Ecto neural progenitor cell (in vitro differentiated cells): ENCODE measurements around the gene LRCH1.
"Not testable (repeated sequence)": the region's sequence is repeated elsewhere in the genome, so short reads cannot be mapped to it uniquely, and the experiment has no call there.

Experiments used
- DNase-seq: peaks from one replicate; pipeline ENCODE4 v3.0.0-alpha.2; 2018; ENCODE audit warnings: low spot score

The LRCH1 gene, protein sequence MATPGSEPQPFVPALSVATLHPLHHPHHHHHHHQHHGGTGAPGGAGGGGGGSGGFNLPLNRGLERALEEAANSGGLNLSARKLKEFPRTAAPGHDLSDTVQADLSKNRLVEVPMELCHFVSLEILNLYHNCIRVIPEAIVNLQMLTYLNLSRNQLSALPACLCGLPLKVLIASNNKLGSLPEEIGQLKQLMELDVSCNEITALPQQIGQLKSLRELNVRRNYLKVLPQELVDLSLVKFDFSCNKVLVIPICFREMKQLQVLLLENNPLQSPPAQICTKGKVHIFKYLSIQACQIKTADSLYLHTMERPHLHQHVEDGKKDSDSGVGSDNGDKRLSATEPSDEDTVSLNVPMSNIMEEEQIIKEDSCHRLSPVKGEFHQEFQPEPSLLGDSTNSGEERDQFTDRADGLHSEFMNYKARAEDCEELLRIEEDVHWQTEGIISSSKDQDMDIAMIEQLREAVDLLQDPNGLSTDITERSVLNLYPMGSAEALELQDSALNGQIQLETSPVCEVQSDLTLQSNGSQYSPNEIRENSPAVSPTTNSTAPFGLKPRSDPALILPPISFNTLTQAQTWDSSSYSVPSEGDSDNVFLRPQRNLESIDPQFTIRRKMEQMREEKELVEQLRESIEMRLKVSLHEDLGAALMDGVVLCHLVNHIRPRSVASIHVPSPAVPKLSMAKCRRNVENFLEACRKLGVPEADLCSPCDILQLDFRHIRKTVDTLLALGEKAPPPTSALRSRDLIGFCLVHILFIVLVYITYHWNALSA

DNA sequence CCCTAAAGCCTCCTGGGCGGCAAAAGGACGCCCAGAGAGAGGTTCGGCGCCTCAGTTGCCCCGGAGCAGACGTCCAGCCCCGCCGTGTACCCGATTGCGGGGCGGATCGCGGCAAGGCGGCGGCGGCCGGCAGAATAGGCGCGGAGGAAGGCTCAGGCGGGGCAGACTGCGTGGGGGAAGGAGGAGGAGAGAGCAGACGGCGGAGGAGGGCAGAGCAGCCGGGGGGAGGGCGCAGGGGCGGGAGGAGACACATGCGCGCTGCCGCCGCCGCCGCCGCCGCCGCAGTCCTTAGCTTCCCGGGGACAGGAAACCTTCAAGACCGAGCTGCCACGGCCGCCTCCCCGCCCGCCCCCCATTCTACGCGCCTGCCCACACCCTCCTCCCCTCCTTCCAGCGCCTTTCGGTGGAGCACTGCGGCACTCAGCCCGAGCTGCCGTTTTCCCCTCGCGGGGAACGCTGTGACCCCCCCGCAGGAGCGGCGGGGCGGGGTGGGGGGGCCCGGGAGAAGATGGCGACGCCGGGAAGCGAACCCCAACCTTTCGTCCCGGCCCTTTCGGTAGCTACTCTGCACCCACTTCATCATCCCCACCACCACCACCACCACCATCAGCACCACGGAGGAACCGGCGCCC is at the start of gene LRCH1:
Gene LRCH1 (plus strand): TSS at position 282 of the 632 bp plus-strand sequence. CDS start 227 bp downstream, at position 509.
- DNase-seq = peak; percentile 90

DNA sequence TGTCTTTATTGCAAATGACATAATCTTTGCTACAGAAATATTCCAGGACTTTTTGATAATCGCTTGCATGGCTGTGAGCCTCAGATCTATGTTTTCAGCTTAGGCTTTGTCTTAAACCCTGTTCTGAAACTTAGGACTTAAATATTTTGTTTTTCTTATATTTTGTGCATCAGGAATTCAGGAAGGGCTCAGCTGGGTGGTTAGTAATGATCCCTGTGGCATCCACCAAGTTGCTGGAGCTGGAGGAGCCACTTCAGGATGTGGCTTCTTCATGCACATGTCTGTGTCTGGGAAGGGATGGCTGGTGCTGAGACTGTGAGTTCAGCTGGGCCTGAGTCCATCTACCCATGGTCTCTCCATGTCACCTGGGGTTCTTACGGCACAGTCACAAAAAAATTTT is 48.9 kb upstream of the LRCH1 start:
- no peak for DNase-seq

DNA sequence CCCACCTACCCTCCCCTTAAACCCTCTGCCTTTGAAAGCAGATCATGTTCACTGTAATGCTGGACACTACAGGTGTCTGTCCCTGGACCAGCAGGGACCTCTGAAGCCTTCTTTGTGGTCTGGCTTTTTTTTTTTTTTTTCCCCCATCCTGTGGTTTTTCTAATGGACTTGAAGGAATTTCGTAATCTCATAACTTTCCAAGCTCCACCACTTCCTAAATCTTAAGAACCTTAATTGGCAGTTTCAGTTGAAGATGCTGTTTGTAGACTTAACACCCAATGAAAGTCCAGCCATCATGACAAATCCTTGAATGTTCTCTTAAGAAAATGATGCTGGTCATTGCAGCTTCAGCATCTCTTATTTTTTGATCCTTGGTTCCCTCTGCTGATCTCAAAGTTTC is 45.0 kb upstream of the LRCH1 start:
- DNase-seq = no peak

DNA sequence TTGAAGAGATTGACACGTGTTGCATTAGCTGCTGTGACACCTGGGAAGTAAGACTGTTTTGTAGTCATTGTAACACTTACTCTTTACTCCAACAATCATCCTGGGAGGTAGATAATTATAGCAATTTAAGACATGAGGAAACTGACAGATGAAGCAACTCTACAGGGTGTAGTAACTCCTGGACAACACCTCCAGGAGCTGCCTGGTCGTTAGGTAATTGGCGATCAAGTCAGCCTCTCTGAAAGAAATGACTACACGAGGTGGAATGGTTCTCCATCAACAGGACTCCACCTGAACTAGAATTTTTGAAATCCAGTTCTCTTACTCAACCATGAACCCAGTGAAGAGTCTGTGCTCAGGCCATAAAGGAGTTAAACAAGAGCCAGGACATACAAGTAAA is 43.0 kb upstream of the LRCH1 start:
- no peak for DNase-seq

DNA sequence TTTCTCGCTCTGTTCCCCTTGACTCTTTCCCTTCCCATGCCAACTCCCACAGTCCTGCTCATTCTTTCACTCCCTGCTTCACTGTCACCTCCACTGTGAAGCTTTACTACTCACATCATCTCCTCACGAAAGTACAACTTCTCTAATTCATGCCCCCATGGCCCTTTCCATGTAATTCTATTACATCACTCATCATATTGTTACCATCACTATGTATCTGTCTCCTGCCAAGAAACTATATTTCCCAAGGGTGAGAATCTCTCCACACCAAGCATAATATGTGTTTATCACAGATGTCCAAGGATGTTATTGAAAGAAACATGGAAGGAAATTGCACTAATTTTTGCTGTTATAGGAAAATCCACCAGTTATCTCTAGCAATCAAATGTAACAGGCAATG is 37.2 kb upstream of the LRCH1 start:
- no peak for DNase-seq

DNA sequence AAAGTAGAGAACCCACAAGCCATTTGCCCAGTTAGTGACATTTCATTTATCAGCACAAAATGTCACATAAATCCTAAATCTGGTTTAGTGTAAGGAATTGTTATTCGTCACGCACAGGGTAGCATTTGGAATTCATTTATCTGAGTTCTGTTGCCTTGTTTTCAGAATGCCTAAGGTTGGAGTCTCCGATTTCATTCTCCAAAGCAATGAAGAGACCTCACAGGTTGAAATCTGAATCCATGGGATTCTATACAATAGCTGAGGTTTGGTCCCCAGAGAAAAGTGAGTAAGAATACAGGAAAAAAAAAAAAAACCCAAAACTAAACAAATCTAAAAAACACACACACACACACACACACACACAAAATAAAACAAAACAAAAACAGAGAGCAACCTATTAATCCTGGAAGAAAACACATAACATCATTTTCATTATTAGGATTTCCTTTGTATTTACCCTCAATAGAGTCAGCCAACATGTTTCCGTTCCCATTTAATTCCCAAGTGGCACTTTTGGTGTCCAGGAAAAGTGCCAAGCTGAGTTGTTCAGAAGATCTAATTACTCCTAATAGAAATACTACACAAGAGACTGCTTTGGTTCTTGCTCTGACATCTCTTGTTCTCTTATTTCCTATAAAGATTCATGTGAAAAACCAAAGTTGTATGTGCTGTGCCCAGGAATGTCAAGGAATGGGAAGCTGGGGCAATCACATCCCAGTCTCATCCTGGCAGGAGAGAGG is 36.2 kb upstream of the LRCH1 start:
- DNase-seq = no peak

DNA sequence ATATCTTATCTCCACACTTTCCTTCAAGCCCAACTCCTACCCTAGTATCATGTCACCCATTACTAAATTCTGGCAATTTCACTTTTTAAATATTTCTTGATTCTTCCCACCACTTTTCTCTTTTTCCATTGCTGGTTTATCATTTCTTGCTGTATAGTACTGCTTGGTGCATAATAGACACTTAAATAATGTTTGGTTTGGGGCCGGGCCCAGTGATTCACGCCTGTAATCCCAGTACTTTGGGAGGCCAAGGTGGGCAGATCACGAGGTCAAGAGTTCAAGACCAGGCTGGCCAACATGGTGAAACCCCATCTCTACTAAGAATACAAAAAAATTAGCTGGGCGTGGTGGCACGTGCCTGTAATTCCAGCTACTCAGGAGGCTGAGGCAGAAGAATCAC is 35.2 kb upstream of the LRCH1 start:
- not testable (repeated sequence) for DNase-seq

DNA sequence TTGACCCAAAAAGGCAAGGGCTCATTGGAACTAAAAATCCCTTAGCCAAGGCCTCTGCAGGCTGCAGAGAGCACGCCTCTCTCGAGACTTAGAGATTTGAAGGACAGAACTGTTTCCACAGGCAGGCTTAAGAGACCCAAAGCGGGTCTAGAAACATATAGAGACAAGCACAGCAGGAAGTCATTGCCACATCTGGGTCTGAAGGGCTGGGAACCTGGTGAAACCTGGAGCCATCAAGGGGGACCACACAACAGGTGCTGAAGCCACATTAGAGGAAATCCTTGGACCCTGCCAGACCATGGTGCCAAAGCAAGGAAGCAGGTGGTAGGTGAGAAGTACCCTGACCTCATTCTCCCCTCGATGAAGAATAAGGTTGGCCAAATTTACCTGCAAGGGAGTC is 33.8 kb upstream of the LRCH1 start:
- DNase-seq = no peak

DNA sequence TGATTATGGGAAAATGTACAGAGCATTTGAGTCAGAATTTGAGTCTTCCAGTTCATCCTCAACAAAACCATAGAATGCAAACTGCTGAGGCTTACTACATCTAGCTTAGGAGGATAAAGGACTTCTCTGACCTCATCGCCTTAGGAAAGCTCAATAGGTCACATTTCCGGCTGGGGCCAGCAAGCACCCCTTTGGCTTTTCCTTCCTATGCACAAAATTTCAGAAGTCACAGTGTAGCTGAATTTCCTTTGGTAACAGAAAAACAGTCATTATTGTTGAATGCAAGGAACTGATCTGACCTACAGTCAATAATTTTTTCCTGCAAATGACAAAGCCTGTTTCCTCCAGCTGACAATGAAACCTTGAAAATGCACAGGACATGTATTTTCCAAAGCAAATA is 32.8 kb upstream of the LRCH1 start:
- no peak for DNase-seq

DNA sequence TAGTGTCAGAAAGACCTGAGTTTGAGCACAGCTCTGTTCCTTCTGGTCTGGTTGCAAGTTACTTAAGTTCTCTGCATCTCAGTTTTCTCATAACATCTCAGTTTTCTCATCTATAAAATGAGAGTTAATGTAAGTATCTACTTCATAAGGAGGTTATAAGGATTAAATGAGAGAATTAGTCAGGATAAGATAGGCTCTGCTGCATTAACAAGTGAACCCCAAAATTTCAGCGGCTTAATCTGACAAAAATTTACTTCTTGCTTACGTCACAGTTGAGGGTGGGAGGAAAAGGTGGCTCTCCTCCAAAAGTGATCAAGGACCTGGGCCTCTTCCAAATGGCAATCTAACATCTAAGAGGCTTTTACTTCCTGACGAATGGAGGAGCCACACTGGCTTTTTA is 31.5 kb upstream of the LRCH1 start:
- DNase-seq = no peak

DNA sequence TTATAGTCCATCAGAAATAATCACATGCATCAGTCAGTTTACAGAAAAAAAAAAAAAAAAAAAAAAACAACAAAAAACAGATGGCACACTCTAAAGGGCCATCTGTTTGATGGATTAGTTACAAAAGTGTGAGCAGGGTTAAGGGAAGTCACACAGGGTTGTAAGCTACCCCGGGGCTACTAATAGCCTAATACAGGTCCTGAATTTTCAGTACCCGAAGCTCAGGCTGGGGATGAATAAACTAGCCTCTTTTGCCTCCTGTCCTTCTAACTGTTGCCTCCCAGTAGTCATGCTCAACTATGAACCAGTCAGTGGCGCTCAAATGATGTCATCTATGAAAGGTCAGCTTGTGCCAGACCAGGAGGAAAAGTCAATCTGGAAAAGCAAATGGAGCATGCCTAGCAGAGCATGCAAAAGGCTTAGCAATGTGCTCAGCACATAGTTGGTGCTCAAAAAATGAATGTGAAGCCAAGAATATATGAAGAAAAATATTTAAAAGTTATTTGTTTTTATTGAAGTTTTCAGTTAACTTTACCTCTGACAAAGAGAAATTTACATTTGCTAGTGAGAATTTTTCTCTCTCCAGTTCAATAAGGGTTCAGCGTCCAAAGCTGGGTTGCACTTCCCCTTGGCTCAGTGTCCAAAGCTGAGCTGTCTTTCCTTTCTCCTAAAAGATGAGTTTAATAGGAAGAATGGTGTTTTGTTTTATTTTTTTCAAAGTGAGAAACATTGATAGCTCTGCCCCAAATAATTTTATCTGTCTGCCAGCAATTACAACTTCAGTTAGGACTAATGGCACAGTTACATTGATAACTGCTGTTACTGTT is 30.8 kb upstream of the LRCH1 start:
- no peak for DNase-seq

DNA sequence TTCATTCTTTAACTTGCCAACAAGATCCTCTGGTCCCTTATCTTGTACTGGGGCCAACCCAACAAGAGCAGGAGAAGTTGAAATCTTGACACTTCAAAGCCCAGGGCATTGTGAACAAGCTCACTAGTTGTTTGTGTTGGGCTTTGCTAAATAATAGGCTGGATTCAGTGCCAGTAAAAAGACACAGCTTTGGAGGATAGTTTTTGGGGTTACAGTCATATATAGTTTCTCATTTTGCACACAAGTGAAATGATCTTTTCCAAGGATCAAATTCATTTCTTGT is 30.3 kb upstream of the LRCH1 start:
- no peak for DNase-seq

DNA sequence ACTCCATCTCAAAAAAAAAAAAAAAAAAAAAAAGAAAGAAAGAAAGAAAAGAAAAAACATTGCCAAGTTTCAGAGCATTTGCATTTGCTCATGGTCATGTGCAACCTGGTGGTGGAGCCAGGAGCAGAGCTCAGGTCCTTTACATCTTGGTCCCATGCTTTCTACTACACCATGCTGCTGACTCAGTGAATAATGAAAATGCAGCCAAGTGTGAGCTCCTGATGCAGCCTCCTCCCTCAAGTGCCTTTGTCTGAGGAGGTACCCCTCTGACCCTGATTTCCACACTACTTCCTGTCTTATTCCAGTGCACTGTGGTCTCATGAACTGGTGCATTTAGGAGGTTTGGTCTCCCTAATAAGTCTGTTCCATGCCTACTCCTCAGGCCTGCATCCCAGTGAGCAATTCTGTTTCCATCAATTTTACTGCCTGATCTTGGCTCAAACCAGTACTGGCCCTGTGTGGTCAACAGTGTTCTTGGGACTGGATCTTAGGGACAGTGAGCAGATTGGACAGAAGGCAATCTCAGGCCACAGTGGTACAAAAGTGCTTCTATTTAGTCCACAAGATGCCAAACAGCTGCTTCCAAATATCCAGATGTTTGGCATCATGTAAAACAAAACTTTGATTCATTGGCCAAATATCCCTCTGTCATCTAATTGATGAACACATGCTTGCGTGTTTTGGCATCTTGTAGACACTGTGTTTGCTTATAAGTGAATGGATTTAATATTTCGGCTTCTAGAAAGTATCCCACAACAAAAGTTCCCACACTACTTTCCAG is 28.8 kb upstream of the LRCH1 start:
- no peak for DNase-seq

DNA sequence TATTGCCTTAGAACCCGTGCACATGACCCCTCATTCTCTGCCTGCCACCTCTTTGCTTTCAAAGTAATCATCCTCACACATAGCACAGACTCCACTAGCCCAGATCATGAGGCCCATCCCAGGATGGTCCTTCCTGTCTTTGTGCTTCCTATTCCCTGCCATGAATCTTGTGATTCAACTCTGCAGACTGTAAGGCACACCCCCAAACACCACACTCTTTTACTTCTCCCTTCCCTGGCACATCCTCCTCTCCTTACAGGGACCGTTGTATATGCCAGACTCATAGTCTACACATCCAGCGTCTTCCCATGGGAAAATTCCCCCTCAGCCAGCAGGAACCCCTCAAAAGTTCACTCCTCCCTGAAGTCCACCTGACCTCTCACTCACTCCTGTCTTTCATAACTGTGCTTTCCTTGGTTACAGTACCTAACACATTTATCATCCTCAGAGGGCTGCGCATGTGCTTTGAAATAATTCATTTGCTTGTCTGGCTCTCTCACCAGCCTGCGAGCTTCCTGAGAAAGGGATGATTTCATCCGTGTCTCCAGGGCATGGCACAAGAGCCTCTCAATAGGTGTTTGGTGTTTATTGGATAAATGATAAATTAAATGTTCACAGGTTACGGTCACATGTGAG is 26.8 kb upstream of the LRCH1 start:
- no peak for DNase-seq

DNA sequence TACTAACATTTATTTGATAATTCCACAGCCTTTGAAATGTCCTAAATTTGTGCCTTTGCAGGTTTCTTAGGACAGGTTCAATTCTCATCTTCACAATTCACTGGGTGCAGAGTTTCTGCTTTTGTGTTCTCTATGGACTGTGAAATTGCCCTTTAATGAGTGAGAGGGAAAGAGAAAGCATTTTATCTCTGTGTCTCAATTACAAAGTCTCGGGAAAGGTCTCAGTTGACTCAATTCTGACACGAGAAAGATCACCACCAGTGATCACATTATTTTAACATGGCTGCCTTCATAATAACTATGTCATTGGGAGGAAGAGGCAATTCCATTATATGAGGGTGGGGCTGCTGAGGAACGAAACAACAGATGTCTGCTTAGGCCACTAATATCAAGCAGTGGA is 26.2 kb upstream of the LRCH1 start:
- DNase-seq = no peak

DNA sequence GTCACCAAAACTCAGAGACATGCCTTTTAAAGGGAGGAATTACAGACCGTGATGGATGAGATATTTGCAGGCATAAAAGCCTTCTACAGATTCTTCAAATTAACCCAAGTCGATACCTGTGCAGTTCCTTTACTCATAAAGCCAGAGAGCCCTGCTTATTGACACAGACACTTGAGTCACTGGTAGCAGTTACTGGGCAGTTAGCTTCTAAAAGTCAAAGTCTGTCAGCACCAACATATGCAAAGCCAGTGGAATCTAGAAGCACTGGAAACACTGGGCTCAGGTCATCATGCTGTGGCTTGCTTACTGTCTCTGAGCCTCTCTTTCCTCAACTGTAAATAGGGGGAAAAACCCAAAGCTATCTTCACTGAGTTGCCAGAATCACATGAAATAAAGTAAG is 25.7 kb upstream of the LRCH1 start:
- DNase-seq = no peak

DNA sequence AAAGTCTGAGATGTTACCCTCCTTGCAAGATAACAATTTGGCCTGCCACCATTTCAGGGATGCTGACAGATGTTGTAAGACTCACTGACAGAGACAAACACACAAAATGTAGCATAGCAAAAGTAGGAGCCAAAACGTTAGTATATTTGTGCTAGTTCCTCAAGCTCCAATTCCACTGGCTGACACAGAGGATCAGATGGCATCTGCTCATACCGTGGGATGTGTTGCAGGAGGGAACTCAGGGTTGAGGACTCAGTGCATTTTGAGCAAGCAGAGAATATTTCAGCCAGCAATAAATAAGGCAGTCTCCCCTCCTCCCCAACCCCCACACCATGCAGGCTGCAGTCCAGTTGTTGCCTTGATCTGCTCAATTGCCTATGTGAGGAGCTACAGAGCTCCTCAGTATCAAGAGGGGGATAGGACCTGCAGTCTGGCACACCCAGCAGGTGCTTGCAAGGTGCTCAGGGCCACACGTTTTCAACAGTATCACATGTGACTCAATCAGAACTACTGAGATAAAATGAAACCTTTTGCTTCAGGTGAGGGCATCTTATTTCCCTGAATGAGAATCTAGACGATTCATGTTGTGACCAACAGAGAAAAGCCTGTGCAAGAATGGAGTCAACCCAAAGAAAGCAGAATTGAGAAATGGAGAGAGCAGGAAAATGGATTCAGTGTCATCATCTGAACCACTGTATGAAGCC is 23.6 kb upstream of the LRCH1 start:
- DNase-seq = no peak

DNA sequence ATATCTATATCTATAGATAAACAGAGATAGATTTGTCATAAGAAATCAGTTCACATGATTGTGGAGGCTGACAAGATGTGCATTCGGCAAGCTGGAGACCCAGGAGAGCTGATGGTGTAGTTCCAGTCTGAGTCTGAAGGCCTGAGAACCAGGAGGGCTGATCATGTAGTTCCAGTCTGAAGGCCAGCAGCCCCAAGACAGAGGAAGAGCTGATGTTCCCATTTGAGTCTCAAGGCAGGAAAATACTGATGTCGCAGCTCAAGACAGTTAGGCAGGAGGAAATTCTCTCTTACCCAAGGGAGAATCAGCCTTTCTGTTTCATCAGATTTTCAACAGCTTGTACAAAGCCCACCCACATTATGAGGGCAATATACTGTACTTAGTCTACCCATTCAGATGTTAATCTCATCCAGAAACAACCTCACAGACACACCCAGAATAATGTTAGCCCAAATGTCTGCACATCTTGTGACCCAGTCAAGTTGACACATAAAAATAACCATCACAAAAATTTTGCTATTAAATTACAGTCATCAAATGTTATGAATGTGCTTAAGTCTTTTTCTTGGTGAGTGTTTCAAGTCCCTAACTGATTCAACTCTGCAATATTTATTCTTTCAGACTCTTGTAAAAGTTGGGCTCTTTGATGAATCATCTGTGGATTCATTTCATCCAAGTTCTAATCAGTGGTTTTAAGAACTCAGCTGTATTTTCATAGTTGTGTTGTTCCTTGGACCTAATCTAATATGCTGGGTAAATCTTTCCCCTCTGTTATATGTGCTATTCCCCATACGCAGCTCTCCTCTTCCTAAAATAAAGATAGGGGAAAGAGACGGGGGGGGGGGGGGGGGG is 22.7 kb upstream of the LRCH1 start:
- no peak for DNase-seq

DNA sequence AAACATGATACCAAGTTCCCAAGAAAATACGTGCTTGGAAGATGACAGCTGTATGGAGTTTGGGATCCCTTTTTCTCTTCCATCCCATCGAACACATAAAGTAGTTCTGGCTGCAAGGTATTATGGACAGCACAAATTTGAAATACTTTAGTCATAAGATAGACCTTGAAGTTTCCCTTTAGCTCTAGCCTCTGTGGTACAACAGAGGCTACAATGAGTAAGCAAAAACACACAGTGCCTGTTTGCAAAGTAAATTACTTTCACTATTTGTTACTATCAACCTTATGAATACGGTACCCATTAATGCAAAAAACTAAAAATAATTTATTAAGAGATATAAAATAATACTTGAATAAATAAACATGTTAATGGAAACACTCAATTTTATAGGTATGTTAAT is 21.0 kb upstream of the LRCH1 start:
- no peak for DNase-seq
